Dermis microvascular lymphatic vessel endothelial cell (primary cell): Measurements from ENCODE around the gene NELL1. TPM values are rescaled to one million over a fixed set of nuclear protein-coding genes. Genes with fewer than 3 reads are reported as not detected.

Experiments
- DNase-seq, 2 donors: peaks; one replicate each; pipeline versions ENCODE4 v3.0.0 to v3.0.0-alpha.2; 2010; ENCODE audit warnings: low read depth in 2 of 2
- total RNA-seq: library from RNA; depleted of rRNA; stranded (reverse); fragments of >200 nt; gene quantifications from 2 replicates; pipeline ENCODE4 v1.2.1, GENCODE V29; 2014

Gene NELL1
- not detected in 2 replicates for total RNA-seq

DNA sequence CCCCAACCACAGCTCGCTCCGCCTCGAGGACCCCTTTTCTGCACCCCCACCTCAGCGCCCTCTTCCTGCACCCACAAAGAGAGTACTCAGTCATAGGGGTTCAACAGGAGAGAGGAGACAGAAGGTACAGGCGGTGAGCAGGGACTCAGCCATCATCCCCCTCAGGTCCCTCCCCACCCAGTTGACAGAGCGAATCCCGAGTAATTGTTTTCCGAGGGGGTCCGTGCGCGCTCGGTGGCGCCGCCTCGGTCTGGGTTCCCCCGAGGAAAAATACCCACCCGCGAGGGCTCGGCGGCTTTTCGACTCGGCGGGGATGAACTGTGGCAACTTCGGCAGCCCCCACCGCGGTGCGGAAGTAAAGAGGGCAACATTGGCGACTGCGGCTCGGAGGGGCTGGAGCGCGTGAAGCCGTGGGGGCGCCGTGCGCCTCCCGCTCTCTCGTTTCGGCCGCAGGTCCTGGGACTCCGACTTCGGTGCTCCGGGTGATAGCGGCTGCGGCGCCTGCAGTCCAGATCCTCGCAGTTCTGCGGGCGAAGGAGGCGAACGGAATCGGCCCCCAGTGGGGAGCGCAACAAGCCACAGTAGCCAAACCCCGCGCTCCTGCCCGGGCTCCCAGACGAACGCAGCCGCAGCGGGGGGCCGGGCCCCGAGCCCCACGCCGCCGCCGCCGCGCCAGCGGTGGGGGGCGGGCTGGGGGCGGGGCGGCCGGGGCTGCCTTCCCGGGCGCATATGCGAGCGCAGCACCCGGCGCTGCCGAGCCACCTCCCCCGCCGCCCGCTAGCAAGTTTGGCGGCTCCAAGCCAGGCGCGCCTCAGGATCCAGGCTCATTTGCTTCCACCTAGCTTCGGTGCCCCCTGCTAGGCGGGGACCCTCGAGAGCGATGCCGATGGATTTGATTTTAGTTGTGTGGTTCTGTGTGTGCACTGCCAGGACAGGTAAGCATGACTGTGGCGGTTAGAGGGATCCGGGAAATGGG, at the start of gene NELL1:
Gene NELL1 (plus strand): TSS at position 743 of the 976 bp plus-strand sequence.
- DNase-seq: no peak

DNA sequence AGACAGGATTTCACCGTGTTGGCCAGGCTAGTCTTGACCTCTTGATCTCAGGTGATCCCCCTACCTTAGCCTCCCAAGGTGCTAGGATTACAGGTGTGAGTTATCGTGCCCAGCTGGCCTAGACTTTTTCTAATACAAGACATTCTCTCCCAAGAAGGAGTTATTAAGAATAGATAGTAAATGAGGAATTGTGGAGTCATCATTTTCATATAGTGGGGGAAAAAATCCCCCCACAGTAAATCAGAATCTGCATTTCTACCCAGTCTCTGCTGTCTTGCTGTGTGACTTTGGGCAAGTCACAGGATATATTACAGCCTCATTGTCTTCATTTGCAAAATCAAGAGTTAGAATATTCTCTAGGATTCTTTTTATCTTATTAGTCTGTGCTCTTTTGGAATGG, 48.4 kb upstream of the NELL1 start:
- DNase-seq: no peak

DNA sequence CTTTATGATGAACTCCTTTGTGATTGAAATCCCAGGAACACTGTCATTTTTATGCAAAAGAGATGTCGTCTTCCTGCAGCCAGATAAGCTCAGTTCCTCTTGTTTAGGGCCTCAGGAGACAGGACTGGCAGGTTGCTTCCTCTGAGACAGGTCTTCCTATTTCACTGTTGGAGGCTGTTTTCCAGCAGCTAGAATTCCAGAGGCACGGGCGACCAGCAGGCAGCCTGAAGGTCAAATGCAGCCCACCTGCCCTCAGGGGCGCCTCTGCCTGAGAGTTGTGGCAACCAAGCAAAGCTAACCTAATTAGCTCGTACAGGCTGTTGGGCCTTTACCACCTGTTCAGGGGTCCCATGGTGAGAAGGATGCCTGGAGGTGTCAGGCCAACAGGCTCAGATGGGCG, 47.7 kb upstream of the NELL1 start:
- DNase-seq: no peak

DNA sequence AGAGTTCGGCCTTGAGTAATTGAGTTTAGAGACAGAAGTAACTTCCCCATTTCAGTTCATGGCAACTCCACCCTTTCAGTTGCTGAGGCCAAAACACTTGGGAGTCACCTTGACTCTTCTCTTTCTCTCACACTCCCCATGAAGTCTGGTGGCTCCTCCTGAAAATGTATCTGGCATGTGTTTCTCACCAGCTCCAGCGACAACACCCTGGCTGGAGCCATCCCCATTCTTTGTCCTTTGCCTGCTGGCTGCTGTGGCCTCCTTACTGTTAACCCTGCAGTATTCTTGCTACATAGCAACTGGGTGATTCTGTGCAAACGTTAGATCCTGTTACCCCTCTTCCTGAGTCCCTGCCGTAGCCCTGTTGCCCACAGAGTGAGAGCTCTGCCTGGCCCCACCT, 46.1 kb upstream of the NELL1 start:
- no peak for DNase-seq

DNA sequence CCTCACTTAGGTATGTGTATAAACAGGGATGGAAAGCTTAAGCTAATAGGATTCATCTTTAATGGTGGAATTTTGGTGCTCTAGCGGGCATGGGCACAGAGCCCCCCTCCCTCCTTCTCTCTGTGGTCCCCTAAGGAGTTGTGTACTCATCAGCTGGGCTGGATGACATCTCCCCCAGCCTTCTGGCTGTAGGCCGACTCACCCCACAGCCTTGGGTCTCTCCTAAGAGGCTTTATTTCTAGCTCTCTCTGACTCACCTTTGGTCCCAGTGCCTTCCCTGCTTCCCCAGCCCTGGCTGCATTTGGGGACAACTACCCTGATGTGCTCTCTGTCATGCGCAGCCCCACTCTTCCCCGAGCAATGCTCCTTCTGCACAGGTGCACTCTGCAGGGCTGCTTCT, 43.1 kb upstream of the NELL1 start:
- DNase-seq: no peak

DNA sequence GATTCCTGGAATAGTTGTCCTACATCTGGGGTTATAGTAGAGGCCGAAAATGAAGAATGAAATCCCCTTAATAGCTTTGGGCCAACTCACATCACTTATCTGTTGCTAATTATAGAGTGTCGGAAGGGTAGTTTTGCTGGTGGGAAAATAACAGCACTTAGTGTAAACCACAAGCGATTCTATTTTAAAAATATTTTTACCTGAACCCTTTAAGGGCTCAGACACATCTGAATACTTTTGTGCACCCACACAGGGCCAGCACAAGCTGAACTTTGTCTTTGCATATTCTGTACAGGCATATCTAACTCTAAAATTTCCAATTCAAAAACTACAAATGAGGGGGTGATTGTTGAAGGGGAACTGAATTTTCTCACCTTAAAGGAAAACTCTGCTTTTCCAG, 42.4 kb upstream of the NELL1 start:
- DNase-seq: no peak

DNA sequence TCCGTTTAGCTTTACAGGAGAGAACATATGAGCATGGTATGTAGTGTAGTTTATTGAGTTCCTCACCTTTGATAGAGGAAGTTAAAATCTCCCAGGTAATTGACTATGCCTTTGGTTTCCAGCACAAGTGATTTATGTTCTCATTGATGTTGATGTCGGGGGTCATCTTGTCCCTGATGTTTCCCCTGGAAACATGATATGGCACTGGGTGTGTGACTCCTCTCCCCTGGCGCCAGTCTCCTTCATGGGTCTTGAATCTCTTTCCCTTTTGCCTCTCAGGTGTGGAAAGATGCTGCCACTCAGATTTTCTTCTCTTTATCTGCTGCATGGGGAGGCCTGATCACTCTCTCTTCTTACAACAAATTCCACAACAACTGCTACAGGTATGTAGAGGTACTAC, 41.7 kb upstream of the NELL1 start:
- DNase-seq: no peak

DNA sequence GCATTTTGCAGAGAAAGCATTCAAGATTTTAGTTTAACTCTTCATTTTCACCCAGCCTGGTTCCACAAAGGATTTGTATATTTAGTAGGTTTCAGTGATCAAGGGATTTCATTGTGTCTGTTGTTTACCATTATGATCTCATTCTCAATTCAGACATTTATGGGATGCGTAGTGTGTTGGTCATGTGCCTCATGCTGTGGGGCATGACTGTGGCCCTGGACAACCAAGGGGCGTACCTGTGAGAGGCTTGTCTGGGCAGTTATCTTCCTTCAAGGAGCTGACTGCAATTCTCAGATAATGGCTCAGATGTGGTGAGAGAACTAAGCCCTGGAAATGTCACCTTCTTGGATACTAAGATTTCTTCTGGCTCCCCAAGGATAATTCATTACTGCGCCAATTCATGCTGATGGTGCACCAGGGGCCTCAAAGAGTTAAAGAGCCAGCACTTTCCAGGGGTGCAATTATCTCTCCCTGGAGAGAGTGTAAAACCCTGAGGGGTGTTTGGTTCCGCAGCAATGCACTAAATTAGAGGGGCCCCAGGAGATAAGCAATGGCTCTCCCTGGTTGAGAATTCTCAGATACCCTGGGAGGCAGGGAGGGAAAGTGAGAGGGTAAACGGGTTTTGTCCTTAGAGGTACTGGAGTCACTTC, 37.7 kb upstream of the NELL1 start:
- DNase-seq: no peak

DNA sequence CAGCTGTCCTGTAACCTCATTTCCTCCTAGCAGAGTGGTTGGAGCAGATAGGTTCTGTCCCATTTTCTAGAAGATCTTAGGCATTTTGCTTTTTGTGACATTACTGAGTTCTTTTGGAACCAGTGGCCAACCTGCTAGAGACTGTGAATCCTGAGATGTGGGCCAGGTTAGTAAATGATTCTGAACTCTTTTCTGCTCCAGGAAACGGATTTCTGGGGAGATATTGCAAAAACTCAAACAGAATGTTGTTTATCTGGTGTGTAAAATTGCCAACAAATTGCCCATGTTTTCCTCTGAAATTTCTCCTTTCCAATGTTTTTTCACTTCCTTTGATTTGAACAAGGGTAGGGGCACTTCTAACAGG, 37.2 kb upstream of the NELL1 start:
- no peak for DNase-seq

DNA sequence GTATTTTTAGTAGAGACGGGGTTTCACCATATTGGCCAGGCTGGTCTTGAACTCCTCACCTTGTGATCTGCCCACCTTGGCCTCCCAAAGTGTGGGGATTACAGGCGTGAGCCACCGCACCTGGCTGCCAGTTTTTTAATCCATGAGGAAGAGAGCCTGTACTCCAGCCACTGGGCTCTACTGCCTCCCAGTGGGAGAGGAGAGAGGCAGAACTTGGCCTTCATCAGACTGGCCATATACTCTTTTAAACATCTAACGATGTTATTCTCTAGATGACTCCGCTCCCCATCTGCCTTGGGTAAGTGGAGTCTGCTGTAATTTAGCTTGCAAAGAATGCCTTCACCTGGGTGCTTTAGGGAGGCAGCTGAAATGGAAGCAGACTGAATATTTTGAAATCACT, 35.3 kb upstream of the NELL1 start:
- no peak for DNase-seq

DNA sequence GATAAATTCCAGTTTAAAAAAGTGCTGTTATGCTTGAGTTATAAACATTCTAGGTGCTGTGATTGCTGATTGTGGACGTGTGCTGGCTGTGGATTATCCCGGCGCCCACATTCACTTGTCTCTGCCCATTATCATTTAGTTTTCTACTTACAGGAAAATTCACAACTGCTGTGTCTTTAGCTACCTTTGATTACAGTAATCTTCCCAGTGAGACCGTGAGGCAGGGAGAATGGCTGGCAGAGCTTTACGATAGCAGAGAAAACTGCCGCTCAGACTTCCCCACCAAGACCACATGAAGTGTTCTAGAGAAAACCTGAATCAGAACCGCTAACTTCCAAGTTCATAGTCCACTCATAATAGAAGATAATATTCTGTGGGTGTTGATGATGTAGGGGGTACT, 34.6 kb upstream of the NELL1 start:
- DNase-seq: no peak

DNA sequence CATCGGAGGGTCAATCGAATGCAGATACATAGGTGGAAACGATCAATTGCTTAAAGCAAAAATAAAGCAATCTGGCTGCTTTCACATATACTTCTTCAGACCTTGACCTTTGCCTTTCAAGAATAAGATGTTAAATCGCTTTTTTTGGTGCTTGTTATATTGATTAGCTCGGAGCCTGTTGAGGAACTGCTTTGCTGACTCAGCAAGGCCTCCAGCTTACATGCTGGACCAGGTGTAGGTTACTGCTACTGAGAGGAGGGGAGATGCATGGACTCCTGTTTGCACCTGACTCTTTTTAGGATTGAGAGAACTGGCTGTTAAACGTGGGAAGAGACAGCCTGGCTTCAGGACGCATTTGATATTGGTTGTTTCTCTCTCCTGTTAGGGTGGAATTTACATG, 31.3 kb upstream of the NELL1 start:
- DNase-seq: no peak

DNA sequence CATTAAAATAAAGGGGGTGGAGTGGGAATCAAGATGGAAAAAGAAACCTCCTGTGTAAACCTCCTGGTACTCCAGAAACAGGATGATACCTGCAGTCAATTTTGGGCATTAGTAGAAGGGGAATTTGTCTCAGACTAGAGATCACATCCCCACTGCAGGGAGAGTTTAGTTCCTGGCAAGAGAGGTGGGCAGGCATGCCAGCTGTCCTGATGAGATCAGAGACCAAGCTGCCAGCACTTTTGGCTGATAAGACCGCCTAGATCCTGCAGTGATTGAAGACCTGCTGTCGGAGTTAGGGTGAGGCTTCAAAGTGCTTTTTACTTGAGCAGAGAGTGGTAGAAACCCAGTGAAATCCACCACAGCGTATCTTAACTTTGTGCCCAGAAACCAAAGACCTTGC, 29.7 kb upstream of the NELL1 start:
- no peak for DNase-seq

DNA sequence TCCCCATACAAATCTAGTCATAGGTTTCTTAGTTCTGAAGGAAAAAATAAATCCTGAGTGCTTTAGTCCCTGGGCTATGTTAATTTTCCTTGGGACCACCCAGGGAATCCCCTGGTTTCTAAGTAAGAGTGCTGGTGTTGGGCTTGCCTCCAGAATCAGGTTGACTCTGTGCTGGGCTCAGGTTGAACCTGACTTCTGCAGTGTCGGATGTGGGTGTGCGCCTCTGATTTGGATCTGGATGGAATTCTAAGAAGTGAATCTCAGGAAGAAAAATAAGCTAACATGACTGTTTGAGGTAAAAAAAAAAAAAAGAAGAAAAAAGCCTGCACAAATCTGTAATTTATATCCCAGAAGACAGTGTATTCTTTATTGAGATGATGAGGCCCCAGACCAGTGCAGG, 29.0 kb upstream of the NELL1 start:
- DNase-seq: no peak

DNA sequence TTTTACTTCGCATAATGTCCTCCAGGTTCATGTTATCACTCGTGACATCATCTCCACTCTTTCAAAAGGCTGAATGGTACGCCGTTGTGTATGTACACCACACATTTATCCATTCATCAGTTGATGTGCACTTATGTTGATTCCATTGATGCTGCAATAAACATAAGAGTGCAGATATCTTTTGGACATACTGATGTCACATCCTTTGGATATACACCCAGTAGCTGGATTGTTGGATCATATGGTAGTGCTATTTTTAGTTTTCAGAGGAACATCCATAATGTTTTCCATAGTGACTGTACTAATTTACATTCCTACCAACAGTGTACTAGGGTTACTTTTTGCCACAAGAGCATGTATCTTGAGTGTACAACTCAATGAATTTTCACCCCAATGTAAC, 25.0 kb upstream of the NELL1 start:
- no peak for DNase-seq

DNA sequence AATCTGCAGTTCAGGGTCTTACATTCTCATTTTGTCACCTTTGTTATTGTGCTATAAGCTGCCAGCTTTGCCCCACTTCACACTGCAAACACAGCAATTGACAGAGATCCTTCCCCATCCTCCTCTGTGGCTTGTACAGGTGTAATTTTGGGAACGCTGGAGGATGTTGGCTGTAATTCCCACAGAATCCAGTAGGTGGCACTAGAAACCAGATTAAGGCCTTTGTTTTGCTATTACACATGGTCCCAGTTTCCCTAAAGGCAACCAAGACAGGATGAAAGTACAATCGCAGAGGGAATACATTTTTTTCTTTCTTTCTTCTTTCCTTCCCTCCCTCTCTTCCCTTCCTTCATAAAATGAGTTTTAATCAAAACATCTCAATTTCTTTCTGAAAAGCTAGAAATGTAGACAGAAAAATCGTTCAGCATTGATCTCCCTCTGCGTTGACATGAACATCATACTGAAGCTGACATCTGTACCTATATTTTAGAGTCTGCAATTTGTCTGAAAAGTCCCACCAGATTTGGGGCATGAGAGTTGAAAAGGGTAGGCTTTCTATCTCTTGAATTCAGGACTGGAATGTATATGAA, 21.3 kb upstream of the NELL1 start:
- DNase-seq: peak; percentile 10 to 46

DNA sequence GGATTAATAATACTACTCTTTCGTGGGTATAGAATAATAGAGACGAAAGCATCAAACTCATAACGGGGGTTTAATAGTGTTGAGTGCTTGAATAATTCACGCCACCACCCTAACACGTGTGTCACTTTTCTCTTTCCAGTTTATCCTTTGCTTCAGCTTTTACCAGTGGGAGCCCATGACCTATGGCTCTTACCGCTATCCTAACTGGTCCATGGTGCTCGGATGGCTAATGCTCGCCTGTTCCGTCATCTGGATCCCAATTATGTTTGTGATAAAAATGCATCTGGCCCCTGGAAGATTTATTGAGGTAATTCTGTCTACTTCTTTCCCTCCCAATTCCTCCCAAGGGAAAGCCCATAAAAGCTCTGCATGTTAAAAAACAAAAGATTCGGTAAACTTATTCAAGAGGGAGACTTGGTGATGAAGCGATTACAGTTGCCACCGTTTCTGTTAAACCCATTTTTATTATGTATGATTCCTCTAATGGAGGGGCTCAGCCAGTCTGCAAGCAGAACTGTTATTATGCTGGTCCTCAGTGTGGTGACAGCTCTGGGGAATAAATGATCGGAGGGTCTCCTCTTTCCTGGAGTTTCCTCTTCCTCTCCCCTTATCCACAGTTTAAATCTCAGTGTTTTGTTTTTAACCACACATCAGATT, 17.1 kb upstream of the NELL1 start:
- DNase-seq: no peak

DNA sequence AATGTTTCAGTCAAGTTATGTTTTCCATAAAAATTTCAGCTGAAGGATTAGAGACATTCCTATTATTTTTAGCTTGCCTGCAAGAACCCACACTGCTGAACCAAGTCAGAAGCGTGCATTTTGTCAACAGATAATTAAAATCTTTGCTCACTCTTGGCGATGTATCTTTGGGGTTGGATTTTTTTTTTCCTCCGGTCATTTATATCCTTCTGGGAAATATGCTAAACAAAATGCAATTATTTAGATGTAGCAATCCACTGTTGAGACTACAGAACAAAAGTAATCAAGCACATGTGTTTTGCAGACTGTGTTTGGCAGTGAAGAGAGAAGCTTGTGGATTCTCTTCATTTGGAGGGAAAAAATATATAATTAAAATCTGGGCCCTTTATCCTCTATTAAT, 15.3 kb upstream of the NELL1 start:
- DNase-seq: no peak

DNA sequence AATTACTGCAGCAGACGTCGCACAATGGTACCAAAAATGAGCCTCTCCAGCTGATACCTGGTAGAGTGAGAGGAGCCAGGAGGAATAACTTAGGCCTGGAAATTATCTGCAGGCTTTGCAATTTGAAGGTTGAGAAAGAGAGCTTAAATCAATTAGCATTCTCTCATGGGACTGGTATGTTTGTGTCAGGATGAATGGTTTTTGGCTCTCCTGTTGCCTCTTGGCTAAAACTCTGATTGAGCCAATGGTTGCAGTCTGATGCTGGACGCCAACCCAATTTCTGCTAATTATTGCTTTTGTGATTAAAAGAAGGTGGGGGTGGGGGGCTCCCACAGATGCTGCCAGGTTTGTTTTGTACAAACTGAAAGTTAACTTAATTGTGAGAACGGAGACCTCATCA, 12.5 kb upstream of the NELL1 start:
- no peak for DNase-seq

DNA sequence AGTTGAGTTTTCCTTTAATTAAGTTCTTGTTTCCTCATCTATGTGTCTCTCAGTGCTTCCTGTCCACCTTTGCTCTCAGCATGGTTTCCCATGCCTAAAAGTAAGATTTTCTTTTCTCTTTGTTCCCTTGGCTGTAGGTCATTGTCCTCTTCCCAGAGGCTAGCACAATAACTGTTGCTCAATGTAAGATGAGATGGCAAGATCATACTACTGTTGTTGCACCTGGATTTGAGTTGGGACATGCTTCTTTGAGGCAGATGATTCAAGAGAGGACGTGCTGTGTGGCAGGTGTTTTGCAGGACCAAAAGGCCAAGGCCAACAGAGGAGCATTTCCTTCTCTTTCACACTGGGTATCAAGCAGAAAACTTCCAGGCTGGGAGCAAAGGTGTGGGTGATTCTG, 11.3 kb upstream of the NELL1 start:
- no peak for DNase-seq

DNA sequence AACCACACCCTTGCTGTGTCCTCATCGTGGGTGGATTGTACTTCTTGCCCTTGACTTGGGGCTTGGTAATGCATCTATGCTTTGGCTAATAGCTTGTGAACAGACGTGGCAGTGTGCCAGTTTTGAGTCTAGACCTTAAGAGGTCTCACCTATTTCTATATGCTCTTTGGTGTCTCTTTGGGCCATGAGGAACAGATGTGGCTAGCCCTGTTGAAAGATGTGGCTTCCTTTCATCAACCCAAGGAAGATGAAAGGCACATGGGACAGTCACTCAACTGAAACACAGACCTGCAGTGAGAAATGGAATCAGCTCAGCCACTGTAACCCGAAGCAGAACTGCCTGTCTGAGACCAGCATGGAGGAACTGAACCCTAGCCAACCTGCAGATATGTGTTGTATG, 7.9 kb upstream of the NELL1 start:
- no peak for DNase-seq

DNA sequence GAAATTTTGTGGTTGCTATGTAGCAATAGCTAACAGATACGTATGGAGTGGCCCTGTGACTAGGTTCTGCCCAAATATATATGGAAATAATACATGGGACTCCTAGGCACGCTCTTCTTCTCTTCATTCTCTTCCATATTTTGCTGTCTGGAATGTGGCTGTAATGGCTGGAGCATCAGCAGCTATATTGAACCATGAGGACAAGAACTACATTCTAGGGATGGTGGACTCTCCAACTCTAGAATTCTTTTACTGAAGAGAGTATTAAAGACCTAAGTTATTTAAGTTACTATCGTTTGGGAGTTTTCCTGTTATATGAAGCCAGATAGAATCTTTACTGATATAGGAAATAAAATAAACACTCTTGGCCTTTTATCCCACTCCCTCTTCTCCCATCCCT, 7.5 kb upstream of the NELL1 start:
- DNase-seq: no peak
